Left lung (tissue), 10 donors: ENCODE results near the gene VTI1A. TPM values are rescaled to one million over a fixed set of nuclear protein-coding genes. Genes with fewer than 3 reads are reported as not detected.
A peak's percentile ranks its signal among the peaks of the same experiment; 100 is the strongest.

Experiments
- ATAC-seq: fragments of 200-7000 bp; cut with Tn5 transposase; one replicate; pipeline ENCODE4 v1.9.1; 2020; ENCODE audit warnings: moderate library complexity
- DNase-seq, 4 donors: peaks; one replicate each; pipeline ENCODE4 v3.0.0-alpha.2; 2013 to 2020
- H3K27ac ChIP-seq, 2 donors: fragments of 200-600 bp; sonication (generic) in 1 of 2; one replicate each; pipeline versions ENCODE4 v1.5.0 to v1.8.0; 2020 to 2021
- H3K27me3 ChIP-seq, 2 donors: fragments of 200-600 bp; sonication (generic) in 1 of 2; one replicate each; pipeline versions ENCODE4 v1.5.0 to v1.8.0; 2020 to 2021
- H3K36me3 ChIP-seq, 2 donors: fragments of 200-600 bp; sonication (generic) in 1 of 2; one replicate each; pipeline versions ENCODE4 v1.5.0 to v1.8.0; 2020 to 2021
- H3K4me1 ChIP-seq, 2 donors: fragments of 200-600 bp; one replicate each; pipeline ENCODE4 v1.8.0; 2021
- H3K4me3 ChIP-seq, 2 donors: fragments of 200-600 bp; sonication (generic) in 1 of 2; one replicate each; pipeline versions ENCODE4 v1.5.0 to v1.8.0; 2020 to 2021; ENCODE audit warnings: mild to moderate bottlenecking in 1 of 2
- H3K9me3 ChIP-seq, 2 donors: fragments of 200-600 bp; sonication (generic) in 1 of 2; one replicate each; pipeline versions ENCODE4 v1.5.0 to v1.8.0; 2020 to 2021
- CTCF ChIP-seq, 2 donors: fragments of 200-600 bp; sonication (generic) in 1 of 2; IDR thresholded peaks; one replicate each; pipeline versions ENCODE4 v1.5.0 to v1.8.0; 2021; ENCODE audit warnings: antibody characterized with exemption in 2 of 2
- intact Hi-C, 2 donors: fragments of 100-400 bp; cut with DNase I; formaldehyde crosslinking; loops; one replicate each; pipeline versions ENCODE4 v1.11.2 to v1.14.2; 2022
- polyA plus RNA-seq, 6 donors: library from polyadenylated mRNA; unstranded; fragments of 120-200 nt; gene quantifications; one replicate each; pipeline ENCODE4 v1.2.1, GENCODE V29; 2013; ENCODE audit not compliant: insufficient read length in 6 of 6
- total RNA-seq, 2 donors: library from RNA; stranded (reverse); fragmentation: NEBNext Ultra II Directional; extraction: Animal tissue kit (Norgen Biotek cat#: 25700); gene quantifications; one replicate each; pipeline ENCODE4 v1.2.1, GENCODE V29; 2021
- donor health status: DM: no; HTN: yes; CAD: no.
- donor health status: DM: no; HTN: no; CAD: no.

VTI1A gene
- total and polyA plus RNA-seq, 8 donors, result 13.6 to 39.0 (median 17.7) TPM

GRCh38 chr10:112653851-112654250, 206.8 kb downstream of the VTI1A start:
- H3K4me1 ChIP-seq, result no peaks in the 10 kb centered on the region
- intact Hi-C loops, result no loop called here
- no peak overlapping the region for H3K27ac ChIP-seq
- no peaks in the 10 kb centered on the region for H3K9me3 ChIP-seq
- H3K36me3 ChIP-seq, result no peaks in the 10 kb centered on the region
- H3K4me3 ChIP-seq, result no peak overlapping the region
- DNase-seq (no peak), ATAC-seq (no peak)
- TF ChIP-seq CTCF (IDR thresholded peaks at IDR 0.05), result no peak
- H3K27me3 ChIP-seq, result no peaks in the 10 kb centered on the region

- Histone ChIP-seq H3K4me3 (no peak overlapping the region), H3K4me1 (no peaks in the 10 kb centered on the region), H3K9me3 (no peaks in the 10 kb centered on the region), H3K27ac (no peak overlapping the region), H3K36me3 (no peaks in the 10 kb centered on the region), H3K27me3 (no peaks in the 10 kb centered on the region)
- no peak for ATAC-seq
- no peak for DNase-seq
- no peak for TF ChIP-seq CTCF (IDR thresholded peaks at IDR 0.05)
- intact Hi-C loops, result no loop called here
Measured at GRCh38 chr10:112654794-112655193, 207.8 kb downstream of the VTI1A start.

- intact Hi-C loops, result no loop called here
- Histone ChIP-seq H3K36me3 (no peaks in the 10 kb centered on the region), H3K4me3 (no peak overlapping the region), H3K4me1 (no peaks in the 10 kb centered on the region), H3K27me3 (no peaks in the 10 kb centered on the region), H3K9me3 (no peaks in the 10 kb centered on the region), H3K27ac (no peak overlapping the region)
- DNase-seq (no peak), ATAC-seq (no peak)
- TF ChIP-seq CTCF (IDR thresholded peaks at IDR 0.05), result no peak
Measured at GRCh38 chr10:112655722-112656121, 208.7 kb downstream of the VTI1A start.

GRCh38 chr10:112658465-112658864, 211.4 kb downstream of the VTI1A start:
- no peak for TF ChIP-seq CTCF (IDR thresholded peaks at IDR 0.05)
- Histone ChIP-seq H3K9me3 (no peaks in the 10 kb centered on the region), H3K4me1 (peaks cover 0 to 3% of the 10 kb centered on the region in 2 donors), H3K36me3 (no peaks in the 10 kb centered on the region), H3K27ac (no peak overlapping the region), H3K27me3 (no peaks in the 10 kb centered on the region), H3K4me3 (no peak overlapping the region)
- DNase-seq (no peak), ATAC-seq (no peak)
- intact Hi-C loops, result no loop called here

- intact Hi-C loops, result no loop called here
- no peak overlapping the region for H3K27ac ChIP-seq
- ATAC-seq (peak; percentile 32), DNase-seq (no peak)
- H3K4me1 ChIP-seq, result peaks cover 0 to 6% of the 10 kb centered on the region in 2 donors
- no peak overlapping the region for H3K4me3 ChIP-seq
- H3K9me3 ChIP-seq, result no peaks in the 10 kb centered on the region
- H3K27me3 ChIP-seq, result no peaks in the 10 kb centered on the region
- H3K36me3 ChIP-seq, result no peaks in the 10 kb centered on the region
- no peak for TF ChIP-seq CTCF (IDR thresholded peaks at IDR 0.05)
Measured at GRCh38 chr10:112658900-112659638, 212.1 kb downstream of the VTI1A start.
